HG03520 (cell line): ENCODE data around the gene KIAA1549.

Experiments
- ATAC-seq: cut with Tn5 transposase; IDR thresholded peaks from one replicate; pipeline ENCODE4 v1.9.1; 2021; ENCODE audit warnings: mild to moderate bottlenecking, moderate library complexity; ENCODE audit not compliant: unreplicated experiment

The KIAA1549 gene

DNA sequence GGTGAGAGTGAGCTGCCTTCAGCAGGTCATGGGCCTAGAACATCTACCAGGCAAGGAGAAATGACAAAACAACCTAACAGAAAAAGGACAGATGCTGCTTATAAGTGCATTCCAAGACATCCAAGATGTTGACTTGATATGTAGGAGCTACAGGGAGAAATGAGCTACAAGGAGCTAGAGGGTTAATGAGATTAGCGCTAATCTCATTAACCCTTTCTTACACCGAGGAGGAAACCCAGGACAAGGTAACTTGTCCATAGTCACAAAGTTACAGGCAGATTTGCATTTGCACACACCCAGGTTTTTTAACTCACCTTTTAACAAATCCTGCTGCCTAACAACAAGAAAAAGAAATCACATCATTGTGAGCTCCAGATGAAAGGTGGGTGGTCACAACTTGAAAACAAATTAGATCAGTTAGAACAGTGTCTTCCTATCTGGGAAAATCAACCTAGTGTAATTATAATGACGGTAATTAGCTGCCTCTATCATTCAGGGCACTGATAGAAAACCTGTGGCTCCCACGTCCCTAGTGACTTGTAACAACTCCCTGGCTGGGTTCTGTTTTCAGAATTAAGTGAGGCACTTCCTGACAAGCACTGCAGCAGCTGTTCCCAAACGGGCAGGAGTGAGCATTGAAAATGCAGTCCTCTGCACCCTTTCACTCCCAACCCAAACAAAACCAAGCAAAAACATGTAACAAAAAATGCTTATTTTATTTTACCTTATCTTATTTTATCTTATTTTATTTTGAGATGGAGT lies 5.7 kb downstream of the KIAA1549 start:
- ATAC-seq: no peak

DNA sequence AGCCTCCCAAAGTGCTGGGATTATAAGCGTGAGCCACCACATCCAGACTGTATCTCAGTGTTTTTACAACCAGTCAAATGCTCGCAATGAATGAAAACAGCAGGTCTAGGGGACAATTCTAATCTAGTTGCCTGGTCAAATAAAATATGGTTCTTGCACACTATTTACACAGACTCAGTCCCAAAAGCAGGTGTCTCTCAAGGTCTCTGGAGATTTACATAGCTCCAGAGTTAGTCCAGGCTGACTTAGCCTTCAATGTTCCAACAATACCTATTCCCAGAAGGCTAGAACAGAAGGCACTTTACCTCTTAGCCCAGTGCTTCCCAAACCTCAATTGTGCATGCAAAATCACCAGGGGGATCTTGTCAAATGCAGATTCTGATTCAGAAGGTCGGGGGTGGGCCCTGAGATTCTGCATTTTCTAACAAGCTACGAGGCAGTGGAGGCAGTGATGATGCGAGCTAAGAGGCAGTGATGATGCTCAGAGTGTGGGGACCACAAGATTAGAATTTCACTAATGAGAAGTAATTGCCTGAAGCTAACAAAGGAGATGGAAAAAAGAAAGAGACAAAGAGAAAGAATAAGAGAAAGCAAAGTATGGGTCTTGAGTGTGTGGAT lies 6.4 kb downstream of the KIAA1549 start:
- no peak for ATAC-seq

DNA sequence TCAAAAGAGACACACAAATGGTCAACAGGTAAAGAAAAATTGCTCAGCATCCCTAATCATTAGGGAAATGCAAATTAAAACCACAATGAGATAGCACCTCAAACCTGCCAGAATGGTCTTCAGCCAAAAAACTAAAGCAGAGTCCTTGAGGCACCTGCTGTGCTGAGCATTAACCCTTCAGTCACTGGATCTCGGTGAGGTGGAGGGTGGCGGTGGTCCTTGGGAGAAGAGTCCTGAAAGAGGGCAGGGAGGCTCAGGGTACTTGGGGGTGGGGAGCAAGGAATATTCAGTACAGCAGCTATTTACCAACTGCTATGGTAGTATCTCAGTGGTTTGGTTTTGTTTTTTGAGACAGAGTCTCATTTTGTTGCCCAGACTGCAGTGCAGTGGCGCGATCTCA lies 7.1 kb downstream of the KIAA1549 start:
- no peak for ATAC-seq

- no peak for ATAC-seq
Observed at GRCh38 chr7:138970952-138971351, 10.2 kb downstream of the KIAA1549 start.

DNA sequence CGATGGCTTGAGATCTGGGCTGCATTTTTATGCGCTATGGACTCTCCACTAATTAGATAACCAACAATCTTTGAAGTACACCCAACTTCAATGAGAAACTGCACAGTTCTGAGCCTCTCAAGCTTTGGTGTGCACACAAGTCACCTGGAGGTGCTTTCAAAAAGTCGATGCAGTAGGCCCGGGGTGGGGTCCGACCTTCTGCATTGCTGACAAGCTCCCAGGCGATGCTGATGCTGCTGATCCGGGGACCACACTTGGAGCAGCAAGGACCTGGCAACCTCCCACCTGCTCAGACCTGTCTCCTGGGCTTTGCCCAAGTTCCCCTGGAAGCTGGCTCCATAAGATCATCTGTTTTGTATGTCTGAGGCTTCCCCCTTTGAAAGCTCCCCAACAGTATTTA lies 10.7 kb downstream of the KIAA1549 start:
- no peak for ATAC-seq

GRCh38 chr7:138967159-138967558 lies 14.0 kb downstream of the KIAA1549 start:
- ATAC-seq: no peak

DNA sequence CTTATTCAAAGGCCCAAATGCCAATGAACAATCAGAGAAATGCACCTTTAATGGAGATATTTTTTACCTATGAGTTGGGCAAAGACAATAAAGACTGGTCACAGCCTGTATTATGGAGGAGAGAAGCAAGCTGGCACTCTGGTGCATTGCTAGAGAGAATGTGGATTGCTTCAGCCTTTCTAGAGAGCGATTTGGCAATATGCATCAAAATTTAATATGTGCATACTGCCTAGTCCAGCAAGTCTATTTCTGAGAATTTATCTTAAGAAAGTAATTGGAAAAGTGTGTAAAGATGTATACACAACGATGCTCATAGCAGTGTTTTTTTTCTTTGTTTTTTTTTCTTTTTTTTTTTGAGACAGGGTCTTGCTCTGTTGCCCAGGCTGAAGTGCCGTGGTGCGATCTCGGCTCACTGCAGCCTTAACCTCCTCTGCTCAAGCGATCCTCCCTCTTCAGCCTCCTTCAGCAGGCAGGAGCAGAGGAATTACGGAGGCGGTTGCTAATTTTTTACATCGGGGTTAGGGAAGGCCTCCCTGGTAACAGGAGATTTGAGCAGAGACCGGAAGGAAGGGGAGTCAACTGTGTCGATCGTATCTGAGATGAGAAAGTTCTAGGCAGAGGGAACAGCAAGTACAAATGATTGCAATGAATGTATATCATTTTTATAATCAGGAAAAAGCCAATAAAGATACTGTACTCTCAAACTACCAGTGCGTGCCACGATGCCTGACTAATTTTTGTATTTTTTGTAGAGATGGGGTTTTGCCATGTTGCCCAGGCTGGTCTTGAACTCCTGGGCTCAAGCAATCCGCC lies 16.4 kb downstream of the KIAA1549 start:
- no peak for ATAC-seq

DNA sequence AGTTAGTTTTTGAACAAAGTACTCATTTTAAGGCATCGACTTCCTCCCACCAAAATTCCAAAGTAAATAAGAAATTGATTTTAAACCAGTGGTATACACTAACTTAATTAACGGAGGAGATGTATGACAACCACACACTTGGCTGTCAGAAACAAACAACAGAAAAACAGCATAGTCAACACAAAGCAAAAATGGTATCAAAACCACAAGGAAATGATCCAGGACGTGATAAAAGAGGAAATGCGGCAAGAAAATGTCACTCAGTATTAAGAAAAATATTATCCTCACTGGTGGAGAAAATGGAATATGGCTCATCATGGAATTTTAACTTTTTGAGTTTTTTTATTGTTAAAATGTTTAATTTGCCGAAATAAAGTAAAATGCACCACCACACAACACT lies 17.5 kb downstream of the KIAA1549 start:
- no peak for ATAC-seq

GRCh38 chr7:138962561-138963270 lies 18.5 kb downstream of the KIAA1549 start:
- ATAC-seq: no peak

- no peak for ATAC-seq
Observed at GRCh38 chr7:138961159-138961558, 20.0 kb downstream of the KIAA1549 start.

- no peak for ATAC-seq
Observed at GRCh38 chr7:138958391-138958956, 22.7 kb downstream of the KIAA1549 start.

DNA sequence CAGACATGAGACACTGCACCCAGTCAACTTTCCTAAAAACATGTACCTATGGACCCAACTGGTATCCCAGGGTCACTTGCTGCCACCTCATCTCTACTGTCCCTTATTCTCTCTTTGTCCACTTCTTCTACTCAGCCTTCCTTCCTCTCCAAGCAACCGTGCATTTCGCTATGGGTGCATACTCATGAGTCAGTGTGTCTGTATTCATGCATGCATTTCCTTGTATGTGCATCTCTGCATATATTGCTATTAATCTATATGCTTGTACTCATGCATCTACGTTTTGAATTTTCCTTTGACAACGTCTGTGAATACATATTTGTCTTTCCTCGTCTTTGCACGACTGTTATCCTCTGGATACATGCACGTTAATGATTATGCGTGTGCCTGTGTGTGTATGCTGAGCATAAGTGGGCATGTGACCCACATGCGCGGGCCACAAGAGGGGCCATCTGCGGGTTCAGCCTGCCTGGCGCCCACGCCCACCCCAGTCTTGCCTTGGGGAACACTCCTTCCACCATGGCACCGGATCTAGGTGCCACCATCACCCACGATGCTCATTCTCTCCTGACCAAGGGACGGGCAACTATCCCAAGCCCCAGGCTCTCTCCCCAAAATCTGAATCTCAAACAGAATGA lies 23.3 kb downstream of the KIAA1549 start:
- ATAC-seq: no peak

DNA sequence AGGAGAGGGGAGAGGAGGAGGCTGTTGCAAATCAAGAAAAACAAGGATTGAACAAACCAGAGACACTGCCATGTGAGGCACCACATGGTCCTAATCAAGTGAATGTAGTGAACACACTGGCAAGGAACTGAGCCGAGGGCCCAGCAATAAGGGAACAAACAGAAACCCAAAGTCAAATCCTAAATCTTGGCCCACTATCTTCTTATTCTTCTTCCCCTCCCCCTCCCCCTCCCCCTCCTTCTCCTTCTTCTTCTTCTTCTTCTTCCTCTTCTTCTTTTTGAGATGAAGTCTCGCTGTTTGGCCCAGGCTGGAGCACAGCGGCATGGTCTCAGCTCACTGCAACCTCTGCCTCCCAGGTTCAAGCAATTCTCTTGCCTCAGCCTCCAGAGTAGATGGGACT lies 24.0 kb downstream of the KIAA1549 start:
- ATAC-seq: no peak

DNA sequence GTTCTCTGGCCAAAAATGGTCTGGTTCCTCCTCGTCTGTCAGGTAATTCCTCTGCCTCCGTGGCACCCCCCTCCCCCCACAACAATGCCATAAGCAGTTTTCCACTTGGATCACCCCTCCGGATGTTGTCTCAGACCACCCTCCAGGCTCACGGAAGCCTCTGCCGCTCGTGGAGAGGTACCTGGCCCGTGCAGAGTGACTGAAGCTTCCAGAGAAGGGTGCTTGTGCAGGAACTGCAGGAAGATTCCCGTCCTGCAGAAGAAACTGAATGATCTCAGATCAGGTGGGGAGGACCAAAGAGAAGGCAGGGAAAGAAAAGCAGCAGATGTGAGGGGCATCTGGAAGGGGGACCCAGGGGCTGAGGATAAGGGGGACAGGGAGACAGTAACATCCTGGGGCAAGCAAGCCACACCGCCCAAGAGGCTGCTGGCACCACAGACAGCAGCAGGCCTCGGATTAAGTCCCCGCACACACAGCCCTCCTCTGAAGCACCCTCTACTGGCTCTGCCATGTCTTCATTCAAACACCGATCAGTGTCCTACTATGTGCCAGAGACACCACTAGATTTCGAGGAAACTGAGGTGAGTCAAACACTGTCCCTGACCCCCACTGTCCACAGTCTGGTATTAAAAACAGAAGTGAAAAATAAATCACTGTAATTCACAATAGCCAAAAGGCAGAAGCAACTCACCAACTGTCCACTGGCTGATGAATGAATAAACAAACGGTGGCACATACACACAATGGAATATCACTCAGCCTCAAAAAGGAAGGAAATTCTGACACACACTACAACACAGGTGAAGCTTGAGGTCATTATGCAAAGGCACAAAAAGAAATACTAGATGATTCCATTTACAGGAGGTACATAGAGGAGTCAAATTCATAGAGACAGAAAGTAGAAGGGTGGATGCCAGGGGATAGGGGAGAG lies 26.4 kb downstream of the KIAA1549 start:
- no peak for ATAC-seq

GRCh38 chr7:138952791-138953190 lies 28.4 kb downstream of the KIAA1549 start:
- ATAC-seq: no peak

- no peak for ATAC-seq
Observed at GRCh38 chr7:138951953-138952352, 29.2 kb downstream of the KIAA1549 start.

DNA sequence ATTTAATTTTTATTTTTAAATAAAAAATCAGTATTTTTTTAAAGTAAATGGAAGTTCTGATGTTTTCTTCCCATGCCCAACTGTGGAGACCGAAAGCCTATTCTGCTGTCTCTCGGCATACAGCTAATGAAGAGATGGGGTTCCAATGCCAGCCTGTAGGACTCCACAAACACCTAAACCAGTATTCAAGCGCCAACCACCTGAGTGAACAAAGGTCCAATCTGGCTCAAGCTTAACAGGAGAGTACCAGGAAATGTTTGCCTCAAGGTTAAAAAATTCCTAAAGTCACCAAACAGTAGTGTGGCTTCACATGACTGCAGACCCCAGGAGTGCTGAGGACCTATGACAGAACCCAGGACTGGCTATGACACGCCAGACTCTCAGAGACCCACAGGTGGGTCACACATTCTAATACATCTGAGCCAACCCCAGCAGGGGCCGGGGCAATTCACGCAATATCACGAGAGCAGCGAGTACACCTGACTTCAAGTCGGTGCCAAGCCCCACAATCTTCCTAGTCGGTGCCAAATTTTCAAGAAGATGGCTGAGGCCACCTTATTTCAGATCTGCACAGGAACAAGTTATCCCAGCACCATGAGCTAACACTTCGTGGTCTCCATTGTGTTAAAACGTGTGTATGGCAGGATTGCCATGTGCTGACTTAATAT lies 31.6 kb downstream of the KIAA1549 start:
- ATAC-seq: no peak

GRCh38 chr7:138948403-138948802 lies 32.8 kb downstream of the KIAA1549 start:
- peak; percentile 50 for ATAC-seq

GRCh38 chr7:138945821-138946220 lies 35.4 kb downstream of the KIAA1549 start:
- no peak for ATAC-seq
